ENCODE measurements around the gene RAD18. TPM values are rescaled to one million over a fixed set of nuclear protein-coding genes. Genes with fewer than 3 reads are reported as not detected.

RAD18 gene
- total and polyA plus RNA-seq, 9 donors = 2.9 to 9.2 (median 7.8) TPM

DNA sequence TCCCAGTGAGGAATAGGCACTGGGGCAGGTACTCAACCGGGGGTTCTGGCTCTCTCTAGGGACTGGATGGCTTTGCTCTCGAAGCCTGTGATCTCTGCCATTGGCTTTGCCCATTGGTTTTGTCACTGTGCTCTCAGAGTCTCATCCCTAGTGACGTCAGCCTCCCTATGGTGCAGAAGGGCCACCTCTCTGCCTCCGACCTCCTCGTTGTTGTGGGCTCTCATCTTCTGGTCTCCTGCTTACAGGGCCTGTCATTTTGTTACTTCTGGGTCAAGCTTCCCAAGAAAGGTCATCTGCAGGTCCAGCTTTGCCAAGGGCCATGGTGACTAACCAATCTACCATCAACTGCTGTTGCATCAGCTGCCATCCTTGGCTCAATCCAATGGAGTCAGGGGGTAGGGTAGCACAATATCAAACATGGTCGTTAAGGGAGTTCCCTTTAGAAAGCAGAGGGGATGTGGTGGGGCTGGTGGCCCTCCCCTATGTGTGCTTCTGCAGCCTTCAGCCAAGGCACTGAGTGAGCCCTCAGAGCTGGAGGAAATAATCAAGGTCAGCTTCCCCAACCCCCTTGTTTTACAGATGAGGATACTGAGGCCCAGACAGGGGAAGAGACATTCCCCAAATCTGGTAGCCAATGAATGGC, 13.4 kb upstream of the RAD18 start:
- Histone ChIP-seq H3K27me3 (no peaks in the 10 kb centered on the region), H3K27ac (no peak overlapping the region), H3K4me3 (no peak overlapping the region), H3K36me3 (no peaks in the 10 kb centered on the region), H3K9me3 (no peaks in the 10 kb centered on the region), H3K4me1 (ENCODE audit: insufficient read depth) (no peaks in the 10 kb centered on the region)
- no peak for DNase-seq
- TF ChIP-seq EP300 (IDR thresholded peaks at IDR 0.05) (no peak), POLR2A (IDR thresholded peaks at IDR 0.05) (no peak)
- intact Hi-C loops (cut with DNase I) = no loop called here
- 76 to 87% (median 84%) methylated on average over 6 of the region's 6 CpGs for WGBS, 3 donors

GRCh38 chr3:8975081-8976020, 12.1 kb upstream of the RAD18 start:
- intact Hi-C loops (cut with DNase I) = no loop called here
- no peak for DNase-seq
- H3K4me3 ChIP-seq = no peak overlapping the region
- WGBS, 3 donors = 58 to 65% (median 60%) methylated on average over 11 of the region's 11 CpGs
- TF ChIP-seq POLR2A (IDR thresholded peaks at IDR 0.05) (no peak), CTCF (IDR thresholded peaks at IDR 0.05) (no peak), EP300 (IDR thresholded peaks at IDR 0.05) (no peak)
- H3K27me3 ChIP-seq = no peaks in the 10 kb centered on the region
- H3K9me3 ChIP-seq = no peaks in the 10 kb centered on the region
- H3K4me1 ChIP-seq (ENCODE audit: insufficient read depth) = no peaks in the 10 kb centered on the region
- no peaks in the 10 kb centered on the region for H3K36me3 ChIP-seq
- no peak overlapping the region for H3K27ac ChIP-seq

DNA sequence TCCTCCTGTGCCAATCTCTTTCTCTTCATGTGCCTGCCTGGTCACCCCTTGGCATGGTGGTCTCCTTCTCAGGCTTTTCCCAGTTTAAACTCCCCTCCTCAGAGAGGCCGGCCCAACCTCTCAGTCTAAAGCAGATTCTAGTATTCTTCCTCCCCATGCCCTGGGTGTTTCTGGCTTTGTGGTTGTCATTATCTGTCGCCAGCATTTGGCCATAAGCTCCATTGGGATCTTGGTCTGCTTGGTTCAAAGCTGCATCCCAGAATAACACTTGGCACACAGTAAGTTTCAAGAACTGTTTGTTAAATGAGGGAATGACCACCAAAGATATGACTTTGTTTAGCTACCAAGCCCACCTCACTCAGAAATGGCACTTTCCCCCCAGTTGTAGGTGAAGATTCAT, 11.2 kb upstream of the RAD18 start:
- WGBS, 3 donors = 91 to 92% (median 91%) methylated on average over 2 of the region's 2 CpGs
- no peak for DNase-seq
- no peaks in the 10 kb centered on the region for H3K9me3 ChIP-seq

DNA sequence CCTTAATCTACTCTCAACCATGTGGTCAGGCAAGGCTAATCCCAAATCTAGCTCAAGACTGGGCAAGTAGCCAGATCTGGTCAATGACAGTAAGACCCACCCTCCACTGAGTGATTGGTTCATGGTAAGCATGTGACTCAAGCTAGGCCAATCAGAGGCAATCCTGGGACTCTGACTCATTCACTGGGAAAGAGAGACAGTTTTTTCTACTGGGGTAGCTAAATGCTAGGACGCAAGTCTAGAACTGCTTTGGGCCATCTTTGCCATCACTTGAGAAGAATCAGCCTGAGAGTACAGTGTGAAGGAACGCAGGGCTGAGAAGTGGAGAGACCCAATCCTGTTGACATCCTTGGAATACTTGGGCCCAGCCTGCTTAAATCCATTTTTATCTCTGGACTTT, 9.4 kb upstream of the RAD18 start:
- intact Hi-C loops (cut with DNase I) = loop anchor here in 2 of 4 donors (5.0 kb wide), 2 partner anchors 95 to 330 kb away; no protein-coding TSS in a partner anchor
- no peaks in the 10 kb centered on the region for H3K4me1 ChIP-seq (ENCODE audit: insufficient read depth)
- H3K36me3 ChIP-seq = no peaks in the 10 kb centered on the region
- H3K4me3 ChIP-seq = no peak overlapping the region
- no peaks in the 10 kb centered on the region for H3K27me3 ChIP-seq
- WGBS, 3 donors = 80 to 98% (median 93%) methylated on average over 2 of the region's 2 CpGs
- H3K27ac ChIP-seq = no peak overlapping the region
- TF ChIP-seq CTCF (IDR thresholded peaks at IDR 0.05) (no peak), POLR2A (IDR thresholded peaks at IDR 0.05) (no peak), EP300 (IDR thresholded peaks at IDR 0.05) (no peak)
- no peaks in the 10 kb centered on the region for H3K9me3 ChIP-seq
- no peak for DNase-seq

More for the DNA sequence above, 11.2 kb upstream of the RAD18 start:
- H3K27me3 ChIP-seq = no peaks in the 10 kb centered on the region
- H3K4me1 ChIP-seq (ENCODE audit: insufficient read depth) = no peaks in the 10 kb centered on the region
- no peak overlapping the region for H3K4me3 ChIP-seq
- no peak overlapping the region for H3K27ac ChIP-seq
- TF ChIP-seq CTCF (IDR thresholded peaks at IDR 0.05) = no peak
- TF ChIP-seq EP300 (IDR thresholded peaks at IDR 0.05) = no peak
- TF ChIP-seq POLR2A (IDR thresholded peaks at IDR 0.05) = no peak
- intact Hi-C loops (cut with DNase I) = loop anchor here in 2 of 4 donors (5.0 kb wide), 2 partner anchors 93 to 328 kb away; no protein-coding TSS in a partner anchor
- no peaks in the 10 kb centered on the region for H3K36me3 ChIP-seq

Measured in ovary (tissue), 9 donors.